Endothelial cell of umbilical vein (primary cell): ENCODE measurements around the gene UPF1.

Experiments
- EZH2 ChIP-seq: IDR thresholded peaks from 2 replicates; pipeline ENCODE4 v1.6.1; 2012; ENCODE audit warnings: borderline replicate concordance, low read depth, mild to moderate bottlenecking, moderate library complexity, low read length, inconsistent platforms; ENCODE audit not compliant: severe bottlenecking
- FOS ChIP-seq: IDR thresholded peaks from 2 replicates; pipeline ENCODE4 v1.6.1; 2011; ENCODE audit warnings: mild to moderate bottlenecking, low read length, moderate library complexity, borderline replicate concordance; ENCODE audit not compliant: insufficient read depth
- JUN ChIP-seq: IDR thresholded peaks from 2 replicates; pipeline ENCODE4 v1.6.1; 2011; ENCODE audit warnings: borderline replicate concordance, low read depth; ENCODE audit not compliant: insufficient read length, insufficient read depth
- MAX ChIP-seq: IDR thresholded peaks from 2 replicates; pipeline ENCODE4 v1.6.1; 2011; ENCODE audit not compliant: insufficient read depth, insufficient read length
- MYC ChIP-seq: IDR thresholded peaks from one replicate; pipeline ENCODE4 v1.6.1; 2011; ENCODE audit warnings: mild to moderate bottlenecking, low read depth, low read length
- POLR2A ChIP-seq: IDR thresholded peaks from 2 replicates; pipeline ENCODE4 v1.6.1; 2012; ENCODE audit warnings: low read depth, mild to moderate bottlenecking, control low read depth, low read length
- POLR2AphosphoS5 ChIP-seq: IDR thresholded peaks from 2 replicates; pipeline ENCODE4 v1.6.1; 2012; ENCODE audit warnings: low read depth, mild to moderate bottlenecking, control low read depth, low read length, moderate library complexity; ENCODE audit not compliant: insufficient read depth
- TF ChIP-seq, protein P1 (sequence below), 2 donors: IDR thresholded peaks; 1 replicate in 1 of 2; 2 replicates in 1 of 2; pipeline ENCODE4 v1.5.1; 2011; ENCODE audit warnings: low read length in 2 of 2, mild to moderate bottlenecking in 2 of 2, moderate library complexity in 2 of 2, control low read depth in 1 of 2, inconsistent platforms in 1 of 2, low read depth in 1 of 2; ENCODE audit not compliant: insufficient read depth in 1 of 2; ENCODE audit errors: extremely low read depth in 1 of 2

GRCh38 chr19:18794029-18794313, 37.8 kb upstream of the UPF1 start:
- TF ChIP-seq, protein P1, sequence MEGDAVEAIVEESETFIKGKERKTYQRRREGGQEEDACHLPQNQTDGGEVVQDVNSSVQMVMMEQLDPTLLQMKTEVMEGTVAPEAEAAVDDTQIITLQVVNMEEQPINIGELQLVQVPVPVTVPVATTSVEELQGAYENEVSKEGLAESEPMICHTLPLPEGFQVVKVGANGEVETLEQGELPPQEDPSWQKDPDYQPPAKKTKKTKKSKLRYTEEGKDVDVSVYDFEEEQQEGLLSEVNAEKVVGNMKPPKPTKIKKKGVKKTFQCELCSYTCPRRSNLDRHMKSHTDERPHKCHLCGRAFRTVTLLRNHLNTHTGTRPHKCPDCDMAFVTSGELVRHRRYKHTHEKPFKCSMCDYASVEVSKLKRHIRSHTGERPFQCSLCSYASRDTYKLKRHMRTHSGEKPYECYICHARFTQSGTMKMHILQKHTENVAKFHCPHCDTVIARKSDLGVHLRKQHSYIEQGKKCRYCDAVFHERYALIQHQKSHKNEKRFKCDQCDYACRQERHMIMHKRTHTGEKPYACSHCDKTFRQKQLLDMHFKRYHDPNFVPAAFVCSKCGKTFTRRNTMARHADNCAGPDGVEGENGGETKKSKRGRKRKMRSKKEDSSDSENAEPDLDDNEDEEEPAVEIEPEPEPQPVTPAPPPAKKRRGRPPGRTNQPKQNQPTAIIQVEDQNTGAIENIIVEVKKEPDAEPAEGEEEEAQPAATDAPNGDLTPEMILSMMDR (IDR thresholded peaks at IDR 0.05; ENCODE audit: extremely low read depth in 1 of 2, insufficient read depth in 1 of 2, low read depth in 1 of 2, low read length in 2 of 2) = no peak
- no peak for TF ChIP-seq POLR2AphosphoS5
- TF ChIP-seq EZH2 = no peak
- no peak for TF ChIP-seq POLR2A
- no peak for TF ChIP-seq JUN
- TF ChIP-seq MAX = no peak
- no peak for TF ChIP-seq MYC
- TF ChIP-seq FOS = no peak
